Measurements from ENCODE around the gene CRY2.

DNA sequence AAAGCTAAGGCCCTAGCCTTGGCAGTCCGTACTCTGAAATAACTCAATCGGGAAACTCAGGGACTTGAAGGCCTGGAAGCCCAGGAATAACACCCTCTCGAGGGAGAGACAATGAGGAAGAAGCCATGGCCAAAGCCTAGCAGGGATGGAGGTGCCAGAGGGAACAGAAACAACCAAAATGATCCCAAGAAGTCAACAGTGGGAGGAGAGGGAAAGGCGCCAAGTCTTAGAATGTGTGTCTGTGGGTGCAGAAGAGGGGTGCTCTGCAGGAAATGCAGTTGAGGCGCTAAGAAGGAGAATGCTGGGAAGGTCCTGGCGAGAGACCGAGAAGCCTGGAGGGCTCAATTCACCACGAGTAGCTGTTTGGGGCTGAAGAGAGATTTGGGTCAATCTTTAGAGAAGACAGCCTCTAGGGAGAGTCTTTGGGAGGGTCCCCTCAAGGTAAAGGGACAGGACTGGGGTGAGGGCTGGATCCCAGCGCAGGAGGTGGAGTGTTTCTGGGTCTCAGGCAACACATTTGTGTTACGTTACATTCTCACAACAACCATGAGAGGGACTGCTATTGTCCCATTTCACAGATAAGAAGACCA, 37.4 kb downstream of the CRY2 start:
- no peak for TF ChIP-seq POLR2A (IDR thresholded peaks at IDR 0.05)
- TF ChIP-seq, protein P1, sequence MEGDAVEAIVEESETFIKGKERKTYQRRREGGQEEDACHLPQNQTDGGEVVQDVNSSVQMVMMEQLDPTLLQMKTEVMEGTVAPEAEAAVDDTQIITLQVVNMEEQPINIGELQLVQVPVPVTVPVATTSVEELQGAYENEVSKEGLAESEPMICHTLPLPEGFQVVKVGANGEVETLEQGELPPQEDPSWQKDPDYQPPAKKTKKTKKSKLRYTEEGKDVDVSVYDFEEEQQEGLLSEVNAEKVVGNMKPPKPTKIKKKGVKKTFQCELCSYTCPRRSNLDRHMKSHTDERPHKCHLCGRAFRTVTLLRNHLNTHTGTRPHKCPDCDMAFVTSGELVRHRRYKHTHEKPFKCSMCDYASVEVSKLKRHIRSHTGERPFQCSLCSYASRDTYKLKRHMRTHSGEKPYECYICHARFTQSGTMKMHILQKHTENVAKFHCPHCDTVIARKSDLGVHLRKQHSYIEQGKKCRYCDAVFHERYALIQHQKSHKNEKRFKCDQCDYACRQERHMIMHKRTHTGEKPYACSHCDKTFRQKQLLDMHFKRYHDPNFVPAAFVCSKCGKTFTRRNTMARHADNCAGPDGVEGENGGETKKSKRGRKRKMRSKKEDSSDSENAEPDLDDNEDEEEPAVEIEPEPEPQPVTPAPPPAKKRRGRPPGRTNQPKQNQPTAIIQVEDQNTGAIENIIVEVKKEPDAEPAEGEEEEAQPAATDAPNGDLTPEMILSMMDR (IDR thresholded peaks at IDR 0.05): no peak
